ENCODE data around the gene ZNF385B. TPM values are rescaled to one million over a fixed set of nuclear protein-coding genes. Genes with fewer than 3 reads are reported as not detected.

ZNF385B gene
- total RNA-seq, 1 experiment from 2014 or later, result 9.3 TPM

DNA sequence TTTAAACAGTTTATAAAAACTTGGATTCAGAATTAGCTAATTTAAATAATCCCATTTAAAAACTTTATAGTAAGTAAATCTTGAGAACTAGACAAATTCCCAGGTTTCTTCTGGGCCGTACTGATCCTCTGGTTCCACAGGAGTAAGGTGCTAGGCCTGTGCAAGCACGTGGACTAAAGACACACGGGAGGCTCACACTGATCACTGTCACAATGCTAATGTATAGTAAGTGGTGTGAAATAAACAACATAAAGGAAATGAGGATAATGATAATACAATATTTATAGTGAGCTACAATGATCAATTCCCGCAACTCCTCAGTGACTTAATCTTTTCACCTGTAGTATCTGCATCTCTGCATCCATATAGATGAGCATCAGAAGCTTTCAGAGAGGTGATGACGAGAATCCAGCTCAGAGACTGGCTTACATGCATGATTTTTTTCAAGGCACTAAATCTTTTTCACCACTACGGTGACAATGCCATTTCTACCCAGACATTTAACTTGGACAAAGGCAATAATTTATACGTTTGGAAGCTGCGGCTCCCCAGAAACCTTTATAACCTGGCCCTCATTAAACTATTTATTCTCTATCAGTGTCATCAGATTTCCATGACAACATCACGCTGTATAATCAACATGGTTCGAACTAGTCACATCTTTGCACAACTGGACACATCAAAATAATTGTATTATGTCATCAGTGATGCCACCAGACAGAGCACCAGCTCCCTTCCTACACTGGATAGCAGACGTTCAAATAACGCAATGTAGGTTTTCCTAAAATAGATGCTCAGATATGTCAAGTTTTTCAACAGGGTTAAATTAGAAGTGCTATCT is 196.2 kb downstream of the ZNF385B start:
- ATAC-seq (no peak), DNase-seq (ENCODE audit: low read depth, low spot score) (no peak)
- H3K4me2 ChIP-seq (ENCODE audit: low read length), result no peak overlapping the region
- TF ChIP-seq POLR2AphosphoS5 (IDR thresholded peaks at IDR 0.05; ENCODE audit: low read depth, low read length), result no peak
- no peak for TF ChIP-seq JUND (IDR thresholded peaks at IDR 0.05)
- TF ChIP-seq SIN3A (IDR thresholded peaks at IDR 0.05; ENCODE audit: low read depth), result no peak
- TF ChIP-seq POLR2A (IDR thresholded peaks at IDR 0.05; ENCODE audit: borderline replicate concordance, extremely low read depth, insufficient read depth, insufficient read length), result no peak
- no peak for TF ChIP-seq SP1 (IDR thresholded peaks at IDR 0.05; ENCODE audit: low read depth)
- no peak for TF ChIP-seq TCF7L2 (IDR thresholded peaks at IDR 0.05; ENCODE audit: borderline replicate concordance, extremely low read depth, insufficient read depth, insufficient read length)
- no peak for TF ChIP-seq ZFX (IDR thresholded peaks at IDR 0.05)
- TF ChIP-seq CEBPB (IDR thresholded peaks at IDR 0.05; ENCODE audit: low read depth), result no peak
- TF ChIP-seq EGR1 (IDR thresholded peaks at IDR 0.05; ENCODE audit: low read depth), result no peak
- no peak for TF ChIP-seq CBX3 (IDR thresholded peaks at IDR 0.05; ENCODE audit: low read depth)
- TF ChIP-seq, protein P1, sequence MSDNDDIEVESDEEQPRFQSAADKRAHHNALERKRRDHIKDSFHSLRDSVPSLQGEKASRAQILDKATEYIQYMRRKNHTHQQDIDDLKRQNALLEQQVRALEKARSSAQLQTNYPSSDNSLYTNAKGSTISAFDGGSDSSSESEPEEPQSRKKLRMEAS (IDR thresholded peaks at IDR 0.05), result no peak
- H4K20me1 ChIP-seq (ENCODE audit: insufficient read depth), result no peaks in the 10 kb centered on the region; the same call in 1 of the 2 replicates
- ChIA-PET CTCF (no interaction called here), RAD21 (ENCODE audit: low non-redundant PET in 1 of 2, low total read pairs in 2 of 2, uncharacterized antibody in 2 of 2, unreplicated experiment in 2 of 2) (no interaction called here), POLR2A (no interaction called here)
- no peak overlapping the region for H2AFZ ChIP-seq (ENCODE audit: low read depth, low read length, poor library complexity, severe bottlenecking)
- no peaks in the 10 kb centered on the region for H3K9me3 ChIP-seq (ENCODE audit: control insufficient read depth in 1 of 2, insufficient read depth in 1 of 2, low read depth in 1 of 2, low read length in 2 of 2)
- H3K79me2 ChIP-seq (ENCODE audit: insufficient read depth, low read length), result no peaks in the 10 kb centered on the region
- BruUV-seq (replicated peaks), result no TSS peak
- H3K27me3 ChIP-seq (ENCODE audit: insufficient read depth, low read length), result no peaks in the 10 kb centered on the region
- H3K27ac ChIP-seq (ENCODE audit: low read depth, low read length), result no peak overlapping the region
- no peaks in the 10 kb centered on the region for H3K36me3 ChIP-seq (ENCODE audit: control insufficient read depth in 1 of 2, insufficient read depth in 2 of 2, low read length in 2 of 2)
- intact Hi-C loops (cut with micrococcal nuclease), result no loop called here
- H3K4me3 ChIP-seq (replicated peaks in 1 of 2; ENCODE audit: low read depth in 1 of 2, low read length in 2 of 2), result no peak overlapping the region
- H3K4me1 ChIP-seq (ENCODE audit: control insufficient read depth in 1 of 2, insufficient read depth in 2 of 2, low read length in 2 of 2), result peaks cover 0 to 3% of the 10 kb centered on the region in 2 experiments; a peak in 1 of 4 replicates
- H3K9ac ChIP-seq (ENCODE audit: low read length), result no peak overlapping the region
- no peaks in the 10 kb centered on the region for H3K9me2 ChIP-seq (ENCODE audit: insufficient read depth)

DNA sequence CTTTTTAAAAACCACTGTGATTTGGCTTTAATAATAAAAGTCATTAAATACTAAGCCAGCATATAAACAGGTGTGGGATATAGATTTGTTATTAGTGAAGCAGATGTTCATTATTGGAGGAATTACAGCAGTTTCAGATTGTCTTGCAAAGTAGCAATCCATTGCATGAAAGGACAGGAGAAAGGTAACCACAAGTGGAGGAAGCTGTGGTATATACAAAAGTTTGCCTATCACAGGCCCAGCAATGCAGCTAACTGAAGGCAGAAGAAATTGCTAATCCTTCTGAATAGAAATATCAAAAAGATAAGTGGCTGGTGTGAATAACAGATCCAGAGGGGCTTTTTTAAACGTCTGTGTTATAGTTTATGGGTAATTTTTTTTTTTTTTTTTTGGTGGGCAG is 199.4 kb downstream of the ZNF385B start:
- Histone ChIP-seq H3K9ac (ENCODE audit: low read length) (no peak overlapping the region), H3K27ac (ENCODE audit: low read depth, low read length) (no peak overlapping the region), H3K36me3 (ENCODE audit: control insufficient read depth in 1 of 2, insufficient read depth in 2 of 2, low read length in 2 of 2) (no peaks in the 10 kb centered on the region), H3K79me2 (ENCODE audit: insufficient read depth, low read length) (no peaks in the 10 kb centered on the region), H2AFZ (ENCODE audit: low read depth, low read length, poor library complexity, severe bottlenecking) (no peak overlapping the region), H4K20me1 (ENCODE audit: insufficient read depth) (no peaks in the 10 kb centered on the region; the same call in 1 of the 2 replicates), H3K9me2 (ENCODE audit: insufficient read depth) (no peaks in the 10 kb centered on the region), H3K9me3 (ENCODE audit: control insufficient read depth in 1 of 2, insufficient read depth in 1 of 2, low read depth in 1 of 2, low read length in 2 of 2) (no peaks in the 10 kb centered on the region), H3K4me3 (replicated peaks in 1 of 2; ENCODE audit: low read depth in 1 of 2, low read length in 2 of 2) (no peak overlapping the region), H3K4me2 (ENCODE audit: low read length) (no peak overlapping the region), H3K4me1 (ENCODE audit: control insufficient read depth in 1 of 2, insufficient read depth in 2 of 2, low read length in 2 of 2) (no peaks in the 10 kb centered on the region), H3K27me3 (ENCODE audit: insufficient read depth, low read length) (no peaks in the 10 kb centered on the region)
- ATAC-seq (no peak), DNase-seq (ENCODE audit: low read depth, low spot score) (no peak)
- ChIA-PET RAD21 (ENCODE audit: low non-redundant PET in 1 of 2, low total read pairs in 2 of 2, uncharacterized antibody in 2 of 2, unreplicated experiment in 2 of 2) (no interaction called here), POLR2A (no interaction called here), CTCF (no interaction called here)
- TF ChIP-seq RAD21 (IDR thresholded peaks at IDR 0.05; ENCODE audit: low read depth) (no peak), CBX3 (IDR thresholded peaks at IDR 0.05; ENCODE audit: low read depth) (no peak), ZFX (IDR thresholded peaks at IDR 0.05) (no peak), SP1 (IDR thresholded peaks at IDR 0.05; ENCODE audit: low read depth) (no peak), POLR2A (IDR thresholded peaks at IDR 0.05; ENCODE audit: borderline replicate concordance, extremely low read depth, insufficient read depth, insufficient read length) (no peak), ATF3 (IDR thresholded peaks at IDR 0.05) (no peak), ELF1 (IDR thresholded peaks at IDR 0.05; ENCODE audit: borderline replicate concordance, low read depth) (no peak), CTCF (IDR thresholded peaks at IDR 0.05 in 2 of 3, conservative IDR thresholded peaks at IDR 0.05 in 1 of 3; ENCODE audit: borderline replicate concordance in 1 of 3, insufficient read depth in 1 of 3, low read depth in 2 of 3, low read length in 2 of 3) (no peak), POLR2AphosphoS5 (IDR thresholded peaks at IDR 0.05; ENCODE audit: low read depth, low read length) (no peak), EGR1 (IDR thresholded peaks at IDR 0.05; ENCODE audit: low read depth) (no peak), ZNF274 (IDR thresholded peaks at IDR 0.05; ENCODE audit: low read depth, low read length) (no peak), TCF7L2 (IDR thresholded peaks at IDR 0.05; ENCODE audit: borderline replicate concordance, extremely low read depth, insufficient read depth, insufficient read length) (no peak)
- no TSS peak for BruUV-seq (replicated peaks)
- intact Hi-C loops (cut with micrococcal nuclease), result no loop called here

Measured in HCT116 (cell line).